GM21737 (cell line): ENCODE results near the gene PDE3A.
"Not testable (repeated sequence)": the region's sequence is repeated elsewhere in the genome, so short reads cannot be mapped to it uniquely, and the experiment has no call there.

Experiments used
- ATAC-seq: cut with Tn5 transposase; IDR thresholded peaks from one replicate; pipeline ENCODE4 v1.9.1; 2021; ENCODE audit warnings: mild to moderate bottlenecking, moderate library complexity; ENCODE audit not compliant: unreplicated experiment

Gene PDE3A

DNA sequence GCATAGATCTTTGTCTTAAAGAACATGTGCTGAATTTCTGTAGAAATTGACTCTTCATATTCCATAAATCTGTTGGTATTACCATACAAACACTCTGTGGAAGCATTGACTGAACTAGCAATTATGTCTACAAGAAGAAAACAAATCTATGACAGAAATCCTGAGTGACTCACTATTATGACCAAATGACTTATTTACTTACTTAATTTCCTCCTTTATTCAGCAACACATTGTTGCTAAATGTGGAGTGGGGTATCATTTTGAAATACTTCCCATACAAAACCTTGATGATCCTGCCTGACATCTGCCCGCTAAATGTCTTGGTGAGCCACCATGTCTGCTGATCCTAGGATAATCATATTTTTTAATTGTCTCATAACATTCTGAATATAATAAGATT is 227.7 kb downstream of the PDE3A start:
- ATAC-seq = no peak

DNA sequence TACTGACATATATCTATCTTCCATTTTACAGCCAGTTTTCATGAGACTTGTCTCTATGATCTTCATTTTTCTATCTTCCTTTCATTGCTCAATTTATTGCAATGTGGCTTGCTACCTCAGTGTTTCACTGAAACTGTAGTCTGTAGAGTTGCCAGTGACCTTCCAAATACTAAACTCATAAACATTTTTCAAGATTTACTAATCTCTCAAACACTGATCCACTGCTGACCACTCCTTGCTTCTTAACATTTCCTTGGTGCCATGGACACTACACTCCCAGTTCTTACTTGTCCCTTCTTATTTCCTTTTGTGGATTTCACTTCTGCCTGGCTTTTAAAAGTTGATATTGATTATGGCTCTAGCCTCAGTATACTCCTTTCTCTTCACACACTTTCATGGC is 231.4 kb downstream of the PDE3A start:
- ATAC-seq = no peak

GRCh38 chr12:20601668-20602280 is 233.4 kb downstream of the PDE3A start:
- ATAC-seq = no peak

GRCh38 chr12:20602641-20603391 is 234.5 kb downstream of the PDE3A start:
- ATAC-seq = no peak

DNA sequence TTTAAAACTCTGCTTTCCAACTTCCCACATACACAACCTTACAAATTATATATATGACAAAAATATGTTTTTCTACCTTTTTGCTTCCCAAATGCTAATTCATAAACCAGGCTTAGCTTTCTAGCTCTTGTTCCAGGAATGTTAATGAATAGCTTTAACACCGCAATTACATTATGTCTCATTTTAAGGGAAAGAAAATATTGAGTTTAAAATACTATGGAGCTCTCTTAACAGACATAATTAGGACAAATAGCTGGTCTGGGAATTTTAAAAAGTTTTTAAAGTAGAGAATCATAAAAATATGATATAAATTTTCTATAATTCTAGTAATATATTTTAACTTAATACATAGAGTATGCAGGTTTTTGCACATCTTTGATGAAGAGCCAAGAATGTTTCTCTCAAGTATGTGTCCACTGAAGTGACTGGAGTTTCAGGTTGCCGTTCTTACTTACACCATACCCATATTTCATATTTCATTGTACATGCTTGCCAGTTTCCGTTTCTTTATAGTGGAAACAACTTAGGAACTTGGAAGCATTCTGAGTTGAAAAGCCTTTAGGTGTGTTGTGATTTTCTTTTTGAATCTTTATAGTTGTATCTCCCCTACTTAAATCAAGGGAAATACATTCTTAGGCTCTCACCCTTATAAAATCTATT is 236.2 kb downstream of the PDE3A start:
- ATAC-seq = no peak

GRCh38 chr12:20615020-20615419 is 246.7 kb downstream of the PDE3A start:
- ATAC-seq = not testable (repeated sequence)

DNA sequence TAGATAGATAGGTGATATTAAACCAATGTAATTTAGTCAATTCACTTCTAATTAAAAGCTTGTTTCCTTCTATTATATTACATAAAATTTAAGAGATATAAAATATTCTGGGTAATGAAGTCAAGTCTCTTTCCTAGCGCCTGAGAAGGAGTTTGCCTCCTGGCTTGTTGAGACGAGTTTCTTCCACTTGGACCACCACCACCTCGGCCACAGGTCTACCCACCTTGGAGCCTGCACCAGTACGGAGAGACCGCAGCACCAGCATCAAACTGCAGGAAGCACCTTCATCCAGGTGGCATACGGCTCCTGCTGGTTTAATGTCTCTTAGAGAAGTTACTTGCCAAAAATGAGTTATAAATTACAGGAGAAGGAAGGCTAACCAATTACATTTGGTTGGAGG is 247.8 kb downstream of the PDE3A start:
- ATAC-seq = no peak

- ATAC-seq = no peak
Observed at GRCh38 chr12:20620261-20620660, 251.9 kb downstream of the PDE3A start.

- no peak for ATAC-seq
Observed at GRCh38 chr12:20624718-20625117, 256.4 kb downstream of the PDE3A start.

DNA sequence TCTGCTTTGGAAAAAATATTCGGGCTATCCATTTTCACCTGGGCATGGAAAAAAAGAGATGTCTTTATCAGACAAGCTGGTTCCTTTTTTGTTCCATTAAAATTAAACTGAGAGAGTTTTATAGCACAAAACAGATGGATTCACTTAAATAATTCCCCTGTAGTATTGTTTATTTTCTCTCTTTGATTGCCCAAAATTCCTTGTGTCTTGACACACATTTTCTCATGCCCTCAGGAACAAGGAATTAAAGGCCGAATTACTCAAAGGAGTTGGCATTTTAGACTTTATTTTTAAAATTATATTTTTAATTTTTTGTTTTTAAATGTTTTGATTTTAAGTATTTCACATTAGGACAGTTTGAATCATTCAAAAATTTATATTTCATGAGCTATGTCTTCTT is 257.2 kb downstream of the PDE3A start:
- no peak for ATAC-seq

DNA sequence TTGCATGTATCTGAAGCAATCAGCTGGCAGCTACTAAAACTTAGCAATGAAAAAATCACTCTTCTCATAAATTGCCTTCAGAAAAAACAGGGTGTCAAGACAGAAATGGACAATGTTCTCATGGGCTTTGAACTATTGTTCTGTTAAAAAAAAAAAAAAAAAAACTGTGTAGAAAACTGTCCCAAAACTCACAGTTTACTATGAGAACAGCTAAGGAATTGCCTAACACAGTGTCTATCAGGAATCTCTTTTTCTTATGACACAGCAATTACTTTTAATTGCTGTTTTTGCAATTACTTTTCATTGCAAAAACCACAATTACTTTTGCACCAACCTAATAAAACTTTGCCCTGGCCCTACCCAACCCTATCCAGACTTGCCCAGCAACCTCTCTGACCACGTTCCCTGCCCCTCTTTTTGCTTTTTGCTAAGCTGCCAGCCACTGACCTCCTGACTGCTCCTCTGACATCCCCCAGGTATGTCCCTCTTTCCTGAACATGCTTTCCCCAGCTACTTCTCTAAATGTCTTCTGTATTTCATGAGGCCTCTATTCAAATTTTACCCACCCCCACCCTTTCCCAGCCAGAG is 258.8 kb downstream of the PDE3A start:
- ATAC-seq = no peak

GRCh38 chr12:20628226-20628787 is 260.0 kb downstream of the PDE3A start:
- no peak for ATAC-seq

DNA sequence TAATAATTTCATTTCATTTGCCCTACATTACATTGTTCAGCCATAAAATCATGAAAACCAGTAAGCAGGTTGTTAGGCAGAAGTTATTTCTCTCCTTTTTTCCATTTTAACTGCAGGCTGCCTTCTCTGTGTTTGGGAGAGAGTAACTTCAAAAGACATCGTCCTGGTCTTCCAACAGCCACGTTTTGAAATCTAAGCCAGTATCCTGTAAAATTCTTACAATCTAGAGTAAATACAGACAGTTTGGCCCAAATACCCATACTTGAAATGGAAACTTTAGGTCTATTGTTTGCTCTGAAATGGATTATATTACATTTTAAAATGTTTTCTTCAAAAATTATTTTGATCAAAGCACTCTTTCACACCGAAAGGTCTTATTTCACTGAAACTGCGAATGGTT is 260.7 kb downstream of the PDE3A start:
- no peak for ATAC-seq

- no peak for ATAC-seq
Observed at GRCh38 chr12:20629414-20630156, 261.2 kb downstream of the PDE3A start.

GRCh38 chr12:20631711-20632110 is 263.4 kb downstream of the PDE3A start:
- no peak for ATAC-seq

DNA sequence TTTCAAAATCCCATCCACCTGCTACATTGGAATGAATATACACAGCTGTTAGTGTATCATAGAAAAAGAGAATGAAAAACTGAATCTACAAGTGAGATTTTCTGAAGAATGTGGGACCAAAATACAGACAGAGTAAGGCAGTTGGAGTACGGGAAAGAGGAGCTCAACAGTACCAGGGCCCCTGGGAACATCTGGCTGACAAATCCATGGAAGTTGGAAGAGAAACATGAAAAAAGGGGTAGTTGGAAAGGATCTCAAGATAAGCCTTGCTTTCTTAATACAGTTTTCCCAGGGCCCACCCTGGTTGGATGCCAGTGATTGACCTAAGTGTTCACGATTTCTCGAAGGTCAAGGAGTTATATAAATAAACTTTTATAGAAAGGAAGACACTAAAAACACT is 272.8 kb downstream of the PDE3A start:
- no peak for ATAC-seq

GRCh38 chr12:20643822-20644221 is 275.5 kb downstream of the PDE3A start:
- ATAC-seq = no peak

GRCh38 chr12:20646239-20646827 is 278.0 kb downstream of the PDE3A start:
- no peak for ATAC-seq

DNA sequence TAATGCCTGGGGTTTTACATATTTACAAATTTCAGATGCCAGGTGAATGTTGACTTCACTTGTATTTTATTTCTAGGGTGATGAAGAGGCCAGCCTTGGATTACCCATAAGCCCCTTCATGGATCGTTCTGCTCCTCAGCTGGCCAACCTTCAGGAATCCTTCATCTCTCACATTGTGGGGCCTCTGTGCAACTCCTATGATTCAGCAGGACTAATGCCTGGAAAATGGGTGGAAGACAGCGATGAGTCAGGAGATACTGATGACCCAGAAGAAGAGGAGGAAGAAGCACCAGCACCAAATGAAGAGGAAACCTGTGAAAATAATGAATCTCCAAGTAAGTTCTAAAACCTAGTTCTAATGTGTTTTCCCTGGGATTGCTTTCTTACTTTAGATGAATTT is 285.5 kb downstream of the PDE3A start:
- ATAC-seq = no peak

GRCh38 chr12:20656600-20656999 is 288.3 kb downstream of the PDE3A start:
- ATAC-seq = no peak
